SU-DHL-6 (cell line): Measurements from ENCODE around the gene DCLK1.

ENCODE experiments used
- H2AFZ ChIP-seq: fragments of 200-600 bp; sonication (generic); 2 replicates; pipeline ENCODE4 v1.6.1; 2014; ENCODE audit warnings: low read depth, mild to moderate bottlenecking, moderate library complexity, mixed read lengths, antibody characterized with exemption, low read length; ENCODE audit not compliant: severe bottlenecking
- H3F3A ChIP-seq: fragments of 200-600 bp; shearing (Covaris generic); 2 replicates; pipeline ENCODE4 v1.6.0; 2016; ENCODE audit warnings: antibody characterized with exemption, mild to moderate bottlenecking; ENCODE audit not compliant: insufficient read depth
- H3K27ac ChIP-seq: fragments of 200-600 bp; sonication (generic); 2 replicates; pipeline ENCODE4 v1.5.1; 2016; ENCODE audit warnings: low read depth, mild to moderate bottlenecking, low read length, moderate library complexity, mixed read lengths
- H3K27me3 ChIP-seq: fragments of 200-600 bp; sonication (generic), shearing (Covaris generic); 2 replicates; pipeline ENCODE4 v1.6.0; 2014; ENCODE audit warnings: mild to moderate bottlenecking, low read length
- H3K36me3 ChIP-seq: fragments of 200-600 bp; sonication (generic); 2 replicates; pipeline ENCODE4 v1.6.1; 2014; ENCODE audit warnings: mild to moderate bottlenecking, low read length, mixed read lengths
- H3K4me2 ChIP-seq: fragments of 300-600, 200-600 bp; shearing (Covaris generic), sonication (generic); 2 replicates; pipeline ENCODE4 v1.6.0; 2014; ENCODE audit warnings: low read length, low read depth, mild to moderate bottlenecking; ENCODE audit not compliant: poor library complexity, severe bottlenecking
- H3K4me3 ChIP-seq: fragments of 200-600 bp; sonication (generic); 2 replicates; pipeline ENCODE4 v1.5.1; 2014; ENCODE audit warnings: antibody characterized with exemption, low read length, mild to moderate bottlenecking, mixed read lengths; ENCODE audit not compliant: insufficient read depth, poor library complexity, severe bottlenecking
- H3K79me2 ChIP-seq: fragments of 200-600 bp; sonication (generic); 2 replicates; pipeline ENCODE4 v1.6.1; 2014; ENCODE audit warnings: mild to moderate bottlenecking, low read length, moderate library complexity; ENCODE audit not compliant: insufficient read depth
- H3K9ac ChIP-seq: fragments of 200-600 bp; sonication (generic); 2 replicates; pipeline ENCODE4 v1.7.0; 2014; ENCODE audit warnings: mild to moderate bottlenecking, low read length
- H3K9me2 ChIP-seq: fragments of 200-600 bp; sonication (generic); replicated peaks from 2 replicates; pipeline ENCODE4 v1.6.1; 2014; ENCODE audit warnings: low read length; ENCODE audit not compliant: insufficient read depth
- H3K9me3 ChIP-seq: fragments of 200-600 bp; sonication (generic); 2 replicates; pipeline ENCODE4 v1.6.1; 2014; ENCODE audit warnings: low read length, mixed read lengths; ENCODE audit not compliant: insufficient read depth
- H4K20me1 ChIP-seq: fragments of 200-600 bp; sonication (generic); 2 replicates; pipeline ENCODE4 v1.6.1; 2014; ENCODE audit warnings: low read depth, mild to moderate bottlenecking, antibody characterized with exemption, low read length, moderate library complexity, mixed read lengths
- EZH2phosphoT487 ChIP-seq: fragments of 200-600 bp; sonication (generic), shearing (Covaris generic); conservative IDR thresholded peaks from 2 replicates; pipeline ENCODE4 v1.6.1; 2018; ENCODE audit warnings: mild to moderate bottlenecking, antibody characterized with exemption, low read length, moderate library complexity, mixed read lengths
- TF ChIP-seq, protein P1 (sequence below): fragments of 200-600 bp; sonication (generic); IDR thresholded peaks from one replicate; pipeline ENCODE4 v1.5.1; 2017; ENCODE audit warnings: antibody characterized with exemption, mild to moderate bottlenecking, low read length, moderate library complexity; ENCODE audit not compliant: insufficient read depth, poor library complexity, severe bottlenecking

Gene DCLK1

GRCh38 chr13:36143738-36144137 is 12.6 kb upstream of the DCLK1 start:
- H3K4me3 ChIP-seq, result no peak overlapping the region
- H3K36me3 ChIP-seq, result no peaks in the 10 kb centered on the region
- no peak overlapping the region for H3K27ac ChIP-seq
- TF ChIP-seq, protein P1, sequence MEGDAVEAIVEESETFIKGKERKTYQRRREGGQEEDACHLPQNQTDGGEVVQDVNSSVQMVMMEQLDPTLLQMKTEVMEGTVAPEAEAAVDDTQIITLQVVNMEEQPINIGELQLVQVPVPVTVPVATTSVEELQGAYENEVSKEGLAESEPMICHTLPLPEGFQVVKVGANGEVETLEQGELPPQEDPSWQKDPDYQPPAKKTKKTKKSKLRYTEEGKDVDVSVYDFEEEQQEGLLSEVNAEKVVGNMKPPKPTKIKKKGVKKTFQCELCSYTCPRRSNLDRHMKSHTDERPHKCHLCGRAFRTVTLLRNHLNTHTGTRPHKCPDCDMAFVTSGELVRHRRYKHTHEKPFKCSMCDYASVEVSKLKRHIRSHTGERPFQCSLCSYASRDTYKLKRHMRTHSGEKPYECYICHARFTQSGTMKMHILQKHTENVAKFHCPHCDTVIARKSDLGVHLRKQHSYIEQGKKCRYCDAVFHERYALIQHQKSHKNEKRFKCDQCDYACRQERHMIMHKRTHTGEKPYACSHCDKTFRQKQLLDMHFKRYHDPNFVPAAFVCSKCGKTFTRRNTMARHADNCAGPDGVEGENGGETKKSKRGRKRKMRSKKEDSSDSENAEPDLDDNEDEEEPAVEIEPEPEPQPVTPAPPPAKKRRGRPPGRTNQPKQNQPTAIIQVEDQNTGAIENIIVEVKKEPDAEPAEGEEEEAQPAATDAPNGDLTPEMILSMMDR, result no peak
- no peak for TF ChIP-seq EZH2phosphoT487
- no peak overlapping the region for H2AFZ ChIP-seq
- H3K9me2 ChIP-seq, result no peaks in the 10 kb centered on the region
- H3K9ac ChIP-seq, result no peak overlapping the region
- no peaks in the 10 kb centered on the region for H3F3A ChIP-seq
- no peaks in the 10 kb centered on the region for H3K9me3 ChIP-seq
- no peaks in the 10 kb centered on the region for H4K20me1 ChIP-seq
- no peak overlapping the region for H3K4me2 ChIP-seq
- no peaks in the 10 kb centered on the region for H3K27me3 ChIP-seq
- no peaks in the 10 kb centered on the region for H3K79me2 ChIP-seq

DNA sequence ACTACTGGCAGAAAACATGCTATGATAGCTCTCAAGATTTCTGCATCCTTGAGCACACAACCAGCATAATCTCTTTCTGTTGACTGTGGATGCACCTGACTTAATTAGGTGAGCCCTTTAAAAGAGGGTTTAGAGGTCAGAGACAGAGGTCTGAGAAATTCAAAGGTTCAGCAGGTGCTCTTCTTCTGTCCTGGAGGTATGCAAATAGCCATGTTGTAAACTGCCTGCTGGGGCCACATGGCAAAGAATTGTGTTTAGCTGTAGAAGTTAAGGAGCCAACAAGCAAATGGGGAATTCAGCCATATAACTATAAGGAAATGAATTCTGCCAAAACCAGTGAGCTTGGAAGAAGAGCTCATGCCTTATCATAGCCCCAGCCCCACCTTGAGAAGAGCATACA is 11.6 kb upstream of the DCLK1 start:
- Histone ChIP-seq H4K20me1 (no peaks in the 10 kb centered on the region), H3K27me3 (no peaks in the 10 kb centered on the region), H3K9me3 (no peaks in the 10 kb centered on the region), H3K36me3 (no peaks in the 10 kb centered on the region), H3K27ac (no peak overlapping the region), H3K4me2 (no peak overlapping the region), H3K9me2 (no peaks in the 10 kb centered on the region), H3K4me3 (no peak overlapping the region), H3F3A (no peaks in the 10 kb centered on the region), H3K9ac (no peak overlapping the region), H2AFZ (no peak overlapping the region), H3K79me2 (no peaks in the 10 kb centered on the region)
- TF ChIP-seq, protein P1, result no peak
- no peak for TF ChIP-seq EZH2phosphoT487

DNA sequence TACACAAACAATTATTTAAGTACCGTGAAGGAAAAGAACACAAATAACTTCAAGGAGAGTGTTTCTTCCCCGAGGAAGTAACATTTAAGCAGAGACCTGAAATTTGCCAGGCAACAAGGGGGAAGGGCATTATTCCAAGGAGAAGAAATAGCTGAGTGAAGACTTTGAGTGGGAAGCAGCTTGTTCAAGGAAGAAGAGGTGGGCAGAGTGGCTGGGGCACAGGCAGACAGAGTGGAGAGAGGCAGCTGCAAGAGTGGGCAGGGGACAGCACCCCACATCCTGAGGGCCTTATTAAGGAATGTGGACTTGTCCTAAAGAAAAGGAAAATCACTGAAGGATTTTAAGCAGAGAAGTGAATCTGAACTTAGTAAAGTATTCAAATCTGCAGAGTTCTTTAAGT is 4.7 kb upstream of the DCLK1 start:
- Histone ChIP-seq H3K4me3 (no peak overlapping the region), H3K9ac (no peak overlapping the region), H3K27ac (no peak overlapping the region), H3K4me2 (no peak overlapping the region), H3K27me3 (no peaks in the 10 kb centered on the region), H2AFZ (no peak overlapping the region), H3K9me2 (no peaks in the 10 kb centered on the region), H3K9me3 (no peaks in the 10 kb centered on the region), H4K20me1 (no peaks in the 10 kb centered on the region), H3F3A (no peaks in the 10 kb centered on the region), H3K36me3 (no peaks in the 10 kb centered on the region), H3K79me2 (no peaks in the 10 kb centered on the region)
- no peak for TF ChIP-seq EZH2phosphoT487
- TF ChIP-seq, protein P1, result no peak

GRCh38 chr13:36134632-36135031 is 3.5 kb upstream of the DCLK1 start:
- TF ChIP-seq EZH2phosphoT487, result no peak
- TF ChIP-seq, protein P1, result no peak
- no peaks in the 10 kb centered on the region for H3K36me3 ChIP-seq
- H3K9me2 ChIP-seq, result no peaks in the 10 kb centered on the region
- no peak overlapping the region for H2AFZ ChIP-seq
- no peaks in the 10 kb centered on the region for H3F3A ChIP-seq
- no peak overlapping the region for H3K27ac ChIP-seq
- H4K20me1 ChIP-seq, result no peaks in the 10 kb centered on the region
- no peak overlapping the region for H3K4me3 ChIP-seq
- no peaks in the 10 kb centered on the region for H3K27me3 ChIP-seq
- H3K9ac ChIP-seq, result no peak overlapping the region
- no peaks in the 10 kb centered on the region for H3K9me3 ChIP-seq
- H3K79me2 ChIP-seq, result no peaks in the 10 kb centered on the region
- no peak overlapping the region for H3K4me2 ChIP-seq
